Measurements from ENCODE around the gene AGBL1.

GRCh38 chr15:86608461-86609205, 529.0 kb downstream of the AGBL1 start:
- TF ChIP-seq POLR2A (IDR thresholded peaks at IDR 0.05; ENCODE audit: low read length) (no peak), GATA1 (IDR thresholded peaks at IDR 0.05; ENCODE audit: low read depth, low read length) (no peak)
